Stimulated activated CD8-positive, alpha-beta memory T cell treated with anti-CD3 and anti-CD28 coated beads, Interleukin-7, amount 100 ng/mL, for 1 hour (primary cell): ENCODE results near the gene TADA1.
"Not testable (repeated sequence)": the region's sequence is repeated elsewhere in the genome, so short reads cannot be mapped to it uniquely, and the experiment has no call there.

Experiments used
- DNase-seq, 2 donors: peaks; one replicate each; pipeline ENCODE4 v3.0.0-alpha.2; 2020; ENCODE audit warnings: low read depth in 2 of 2

Gene TADA1

GRCh38 chr1:166895766-166896165 is 19.7 kb upstream of the TADA1 start:
- DNase-seq = no peak

- DNase-seq = no peak
Observed at GRCh38 chr1:166889776-166890175, 13.7 kb upstream of the TADA1 start.

- no peak for DNase-seq
Observed at GRCh38 chr1:166888373-166889111, 12.5 kb upstream of the TADA1 start.

GRCh38 chr1:166884971-166885370 is 8.9 kb upstream of the TADA1 start:
- DNase-seq = no peak

- DNase-seq = no peak
Observed at GRCh38 chr1:166884040-166884642, 8.1 kb upstream of the TADA1 start.

GRCh38 chr1:166882893-166883292 is 6.8 kb upstream of the TADA1 start:
- no peak for DNase-seq

GRCh38 chr1:166878173-166878917 is 2.3 kb upstream of the TADA1 start:
- DNase-seq = not testable (repeated sequence)

GRCh38 chr1:166876540-166876838 is 425 bp upstream of the TADA1 start:
- no peak for DNase-seq

GRCh38 chr1:166875302-166875733 is 746 bp downstream of the TADA1 start:
- no peak for DNase-seq

- no peak for DNase-seq
Observed at GRCh38 chr1:166874464-166874863, 1.6 kb downstream of the TADA1 start.

- DNase-seq = no peak
Observed at GRCh38 chr1:166870584-166870983, 5.5 kb downstream of the TADA1 start.

GRCh38 chr1:166869318-166870099 is 6.6 kb downstream of the TADA1 start:
- DNase-seq = no peak

- DNase-seq = no peak
Observed at GRCh38 chr1:166868639-166869038, 7.4 kb downstream of the TADA1 start.

- no peak for DNase-seq
Observed at GRCh38 chr1:166865926-166866325, 10.1 kb downstream of the TADA1 start.

- no peak for DNase-seq
Observed at GRCh38 chr1:166859597-166859996, 16.5 kb downstream of the TADA1 start.

GRCh38 chr1:166858726-166859419 is 17.2 kb downstream of the TADA1 start:
- no peak for DNase-seq

GRCh38 chr1:166857995-166858394 is 18.1 kb downstream of the TADA1 start:
- no peak for DNase-seq

GRCh38 chr1:166855558-166855957 is 20.5 kb downstream of the TADA1 start:
- no peak for DNase-seq

- DNase-seq = no peak
Observed at GRCh38 chr1:166852918-166853317, 23.1 kb downstream of the TADA1 start.

GRCh38 chr1:166849135-166849534 is 26.9 kb downstream of the TADA1 start:
- DNase-seq = no peak

GRCh38 chr1:166848193-166848592 is 27.9 kb downstream of the TADA1 start:
- DNase-seq = no peak

GRCh38 chr1:166844791-166845190 is 31.3 kb downstream of the TADA1 start:
- no peak for DNase-seq
